ENCODE data around the gene UFSP1. TPM values are rescaled to one million over a fixed set of nuclear protein-coding genes. Genes with fewer than 3 reads are reported as not detected.

Gene UFSP1
- total and polyA plus RNA-seq, 2 of the 13 experiments (the other 11 are each of a cell fraction or from before 2014, with no cell fraction given), result 0.65 to 3.3 TPM

- TF ChIP-seq ZBTB43 (CRISPR knock-in tag; conservative IDR thresholded peaks at IDR 0.05), result no peak
- no peak for TF ChIP-seq NFYB (CRISPR knock-in tag; IDR thresholded peaks at IDR 0.05)
- no peak for TF ChIP-seq NRL (CRISPR knock-in tag; IDR thresholded peaks at IDR 0.05; ENCODE audit: borderline replicate concordance)
- no peak for TF ChIP-seq FOXC1 (CRISPR knock-in tag; IDR thresholded peaks at IDR 0.05; ENCODE audit: borderline replicate concordance)
- no peak for TF ChIP-seq BATF2 (CRISPR knock-in tag; IDR thresholded peaks at IDR 0.05)
- no peak for TF ChIP-seq PRDM15 (CRISPR knock-in tag; IDR thresholded peaks at IDR 0.05)
- no peak for TF ChIP-seq PBX3 (CRISPR knock-in tag; IDR thresholded peaks at IDR 0.05; ENCODE audit: borderline replicate concordance)
- no peak for TF ChIP-seq GMEB2 (CRISPR knock-in tag; IDR thresholded peaks at IDR 0.05; ENCODE audit: low read depth)
- peak; percentile 85 for TF ChIP-seq CTCF (CRISPR knock-in tag; IDR thresholded peaks at IDR 0.05)
- no peak for TF ChIP-seq MTF2 (CRISPR knock-in tag; IDR thresholded peaks at IDR 0.05; ENCODE audit: borderline replicate concordance)
- no peak for TF ChIP-seq RFXANK (CRISPR knock-in tag; IDR thresholded peaks at IDR 0.05)
- no peak for TF ChIP-seq SOX5 (CRISPR knock-in tag; IDR thresholded peaks at IDR 0.05; ENCODE audit: borderline replicate concordance)
- no peak for TF ChIP-seq ZNF781 (CRISPR knock-in tag; IDR thresholded peaks at IDR 0.05; ENCODE audit: borderline replicate concordance, not compliant biosample characterization)
- no peak for TF ChIP-seq RELA (CRISPR knock-in tag; IDR thresholded peaks at IDR 0.05)
- no peak for TF ChIP-seq HMG20B (CRISPR knock-in tag; conservative IDR thresholded peaks at IDR 0.05)
- 0 out of 2 replicates have a peak, but pooled peaks have one; percentile 4 for TF ChIP-seq ZNF562 (CRISPR knock-in tag; IDR thresholded peaks at IDR 0.05; ENCODE audit: borderline replicate concordance)
Measured at GRCh38 chr7:100896732-100897608, 7.5 kb upstream of the UFSP1 start (continued).

Data from HepG2 (cell line).